HEK293 (cell line): ENCODE results near the gene C2orf80.

Source experiments
- CTCF ChIA-PET: fragments of 350-600 bp; formaldehyde crosslinking; extraction: SDS; loops from one replicate; lab custom pipeline; 2021; ENCODE audit warnings: antibody characterized with exemption; lab: Yijun Ruan, JAX
- POLR2A ChIA-PET: fragments of 300-600 bp; formaldehyde crosslinking; extraction: SDS; loops from one replicate; lab custom pipeline; 2020; ENCODE audit warnings: antibody characterized with exemption, inconsistent platforms; lab: Yijun Ruan, JAX
- H3K27ac ChIP-seq: fragments of 200-500 bp; sonication (Bioruptor generic); 2 replicates; pipeline ENCODE4 v1.5.1; 2014; ENCODE audit warnings: low read depth, low read length, control low read depth, inconsistent platforms; ENCODE audit errors: extremely low read depth
- H3K36me3 ChIP-seq, 2 experiments: fragments of 200-500 bp in 1 of 2; sonication (Bioruptor generic) in 1 of 2; 1 replicate in 1 of 2; 2 replicates in 1 of 2; pipeline ENCODE4 v1.5.1; 2014 to 2017; ENCODE audit warnings: inconsistent platforms in 2 of 2, low read length in 2 of 2; ENCODE audit not compliant: control insufficient read depth in 2 of 2, insufficient read depth in 1 of 2
- H3K4me1 ChIP-seq: fragments of 200-500 bp; sonication (Bioruptor generic); 2 replicates; pipeline ENCODE4 v1.5.1; 2014; ENCODE audit warnings: mild to moderate bottlenecking, low read length, inconsistent platforms; ENCODE audit not compliant: control insufficient read depth, insufficient read depth
- H3K4me3 ChIP-seq: 2 replicates; pipeline ENCODE4 v1.5.1; 2011; ENCODE audit warnings: low read depth, mild to moderate bottlenecking, control low read depth, low read length, moderate library complexity
- H3K9me3 ChIP-seq: fragments of 200-500 bp; sonication (Bioruptor generic); 2 replicates; pipeline ENCODE4 v1.5.1; 2014; ENCODE audit warnings: low read depth, low read length, inconsistent platforms; ENCODE audit not compliant: control insufficient read depth, insufficient read depth
- AEBP2 ChIP-seq: fragments of 450-650 bp; formaldehyde crosslinking; IDR thresholded peaks from 2 replicates; pipeline ENCODE4 v1.5.1; 2016; ENCODE audit warnings: missing biosample characterization, missing genetic modification characterization, borderline replicate concordance
- GLIS1 ChIP-seq: fragments of 450-650 bp; formaldehyde crosslinking; IDR thresholded peaks from 2 replicates; pipeline ENCODE4 v1.5.1; 2016; ENCODE audit warnings: missing biosample characterization, missing genetic modification characterization
- KLF1 ChIP-seq: fragments of 450-650 bp; formaldehyde crosslinking; IDR thresholded peaks from 2 replicates; pipeline ENCODE4 v1.5.1; 2016; ENCODE audit warnings: missing biosample characterization, missing genetic modification characterization
- KLF16 ChIP-seq: fragments of 450-650 bp; formaldehyde crosslinking; IDR thresholded peaks from 2 replicates; pipeline ENCODE4 v1.5.1; 2017; ENCODE audit warnings: missing biosample characterization, missing genetic modification characterization
- SETDB1 ChIP-seq: IDR thresholded peaks from one replicate; pipeline ENCODE4 v1.6.1; 2017; ENCODE audit warnings: mild to moderate bottlenecking, low read length, moderate library complexity, mixed read lengths; ENCODE audit not compliant: insufficient read length
- ZBTB26 ChIP-seq: fragments of 450-650 bp; formaldehyde crosslinking; optimal IDR thresholded peaks from 2 replicates; pipeline ENCODE3; 2016; ENCODE audit warnings: missing biosample characterization, mild to moderate bottlenecking, missing genetic modification characterization
- ZBTB6 ChIP-seq: fragments of 450-650 bp; formaldehyde crosslinking; IDR thresholded peaks from 2 replicates; pipeline ENCODE4 v1.5.1; 2017; ENCODE audit warnings: missing biosample characterization, missing genetic modification characterization
- ZFP41 ChIP-seq: fragments of 450-650 bp; formaldehyde crosslinking; IDR thresholded peaks from 2 replicates; pipeline ENCODE4 v1.5.1; 2016; ENCODE audit warnings: missing biosample characterization, missing genetic modification characterization, borderline replicate concordance
- ZNF112 ChIP-seq: fragments of 450-650 bp; formaldehyde crosslinking; IDR thresholded peaks from 2 replicates; pipeline ENCODE4 v1.5.0; 2017; ENCODE audit warnings: missing biosample characterization, missing genetic modification characterization
- ZNF214 ChIP-seq: fragments of 450-650 bp; formaldehyde crosslinking; IDR thresholded peaks from 2 replicates; pipeline ENCODE4 v1.5.1; 2017; ENCODE audit warnings: missing biosample characterization, mild to moderate bottlenecking, missing genetic modification characterization, borderline replicate concordance
- ZNF248 ChIP-seq: fragments of 450-650 bp; formaldehyde crosslinking; IDR thresholded peaks from 2 replicates; pipeline ENCODE4 v1.5.1; 2017; ENCODE audit warnings: missing biosample characterization, missing genetic modification characterization
- ZNF292 ChIP-seq: fragments of 450-650 bp; formaldehyde crosslinking; IDR thresholded peaks from 2 replicates; pipeline ENCODE4 v1.5.1; 2016; ENCODE audit warnings: low read depth, missing biosample characterization, missing genetic modification characterization, borderline replicate concordance
- ZNF521 ChIP-seq: fragments of 450-650 bp; formaldehyde crosslinking; IDR thresholded peaks from 2 replicates; pipeline ENCODE4 v1.5.1; 2017; ENCODE audit warnings: missing biosample characterization, mild to moderate bottlenecking, missing genetic modification characterization
- ZNF571 ChIP-seq: fragments of 450-650 bp; formaldehyde crosslinking; IDR thresholded peaks from 2 replicates; pipeline ENCODE4 v1.5.0; 2017; ENCODE audit warnings: missing biosample characterization, missing genetic modification characterization
- ZNF654 ChIP-seq: fragments of 450-650 bp; formaldehyde crosslinking; IDR thresholded peaks from 2 replicates; pipeline ENCODE4 v1.5.1; 2016; ENCODE audit warnings: low read depth, missing biosample characterization, missing genetic modification characterization
- ZNF692 ChIP-seq: fragments of 450-650 bp; formaldehyde crosslinking; IDR thresholded peaks from 2 replicates; pipeline ENCODE4 v1.5.1; 2016; ENCODE audit warnings: missing biosample characterization, missing genetic modification characterization
- ZNF792 ChIP-seq: fragments of 450-650 bp; formaldehyde crosslinking; IDR thresholded peaks from 2 replicates; pipeline ENCODE4 v1.5.1; 2016; ENCODE audit warnings: missing biosample characterization, missing genetic modification characterization
- ZSCAN5A ChIP-seq: fragments of 450-650 bp; formaldehyde crosslinking; IDR thresholded peaks from 2 replicates; pipeline ENCODE4 v1.5.1; 2016; ENCODE audit warnings: missing biosample characterization, missing genetic modification characterization

Gene C2orf80

GRCh38 chr2:208134928-208135586 is 54.8 kb downstream of the C2orf80 start:
- H3K27ac ChIP-seq, result no peak overlapping the region
- no peak overlapping the region for H3K4me3 ChIP-seq
- H3K36me3 ChIP-seq, result no peaks in the 10 kb centered on the region
- H3K9me3 ChIP-seq, result no peaks in the 10 kb centered on the region
- ChIA-PET POLR2A (no interaction called here), CTCF (interaction anchor here (0.6 to 0.7 kb wide), 2 partner anchors 25 to 234 kb away, joined by 3 read pairs; no protein-coding TSS in a partner anchor)
- no peaks in the 10 kb centered on the region for H3K4me1 ChIP-seq
- TF ChIP-seq ZNF521 (tag by site-specific recombination) (no peak), ZNF792 (tag by site-specific recombination) (no peak), GLIS1 (tag by site-specific recombination) (no peak), ZBTB26 (tag by site-specific recombination) (no peak), ZNF214 (tag by site-specific recombination) (no peak), SETDB1 (no peak), KLF16 (no peak), AEBP2 (no peak), ZNF248 (no peak), ZBTB6 (tag by site-specific recombination) (no peak), ZNF692 (no peak), ZNF571 (tag by site-specific recombination) (no peak)

GRCh38 chr2:208130712-208131110 is 59.1 kb downstream of the C2orf80 start:
- H3K9me3 ChIP-seq, result no peaks in the 10 kb centered on the region
- H3K36me3 ChIP-seq, result no peaks in the 10 kb centered on the region
- no peak for TF ChIP-seq ZNF292 (tag by site-specific recombination)
- no peak for TF ChIP-seq ZNF654 (tag by site-specific recombination)
- TF ChIP-seq ZNF112 (tag by site-specific recombination), result no peak
- TF ChIP-seq ZSCAN5A, result no peak
- TF ChIP-seq ZFP41 (tag by site-specific recombination), result no peak
- no peak for TF ChIP-seq KLF1 (tag by site-specific recombination)
- TF ChIP-seq, all 188 proteins: peak for 0
- Histone ChIP-seq H3K4me3 (no peak overlapping the region), H3K27ac (no peak overlapping the region), H3K4me1 (no peaks in the 10 kb centered on the region)
- ChIA-PET CTCF (interaction anchor here (0.8 to 1.0 kb wide), 2 partner anchors 45 to 124 kb away, joined by 3 read pairs; partner anchors contain the start of gene IDH1), POLR2A (no interaction called here)
